MM.1S (cell line): ENCODE data around the gene DMBT1.

Experiments
- DNase-seq: peaks from one replicate; pipeline ENCODE4 v3.0.0-alpha.2; 2015
- H2AFZ ChIP-seq: fragments of 300-600 bp; sonication (generic); 2 replicates; pipeline ENCODE4 v1.6.0; 2016; ENCODE audit warnings: antibody characterized with exemption, low read length
- H3F3A ChIP-seq: fragments of 300-600 bp; sonication (generic); 2 replicates; pipeline ENCODE4 v1.6.1; 2016; ENCODE audit warnings: mild to moderate bottlenecking, antibody characterized with exemption, low read length, moderate library complexity, mixed read lengths; ENCODE audit not compliant: insufficient read depth
- H3K27ac ChIP-seq: fragments of 300-600 bp; sonication (generic); 2 replicates; pipeline ENCODE4 v1.5.1; 2016; ENCODE audit warnings: mild to moderate bottlenecking, low read length
- H3K27me3 ChIP-seq: fragments of 300-600 bp; sonication (generic); replicated peaks from 2 replicates; pipeline ENCODE4 v1.6.0; 2016; ENCODE audit warnings: low read length; ENCODE audit not compliant: insufficient read depth
- H3K36me3 ChIP-seq: fragments of 300-600 bp; sonication (generic); replicated peaks from 2 replicates; pipeline ENCODE4 v1.6.1; 2016; ENCODE audit warnings: mild to moderate bottlenecking, low read length, mixed read lengths; ENCODE audit not compliant: insufficient read depth
- H3K4me1 ChIP-seq: fragments of 300-600 bp; sonication (generic); 2 replicates; pipeline ENCODE4 v1.6.1; 2016; ENCODE audit warnings: low read length, mixed read lengths
- H3K4me2 ChIP-seq: fragments of 300-600 bp; sonication (generic); 2 replicates; pipeline ENCODE4 v1.6.0; 2016; ENCODE audit warnings: low read depth, low read length
- H3K4me3 ChIP-seq: fragments of 300-600 bp; sonication (generic); 2 replicates; pipeline ENCODE4 v1.5.1; 2016; ENCODE audit warnings: low read length, mixed read lengths
- H3K79me2 ChIP-seq: fragments of 300-600 bp; sonication (generic); 2 replicates; pipeline ENCODE4 v1.6.1; 2016; ENCODE audit warnings: mixed run types, low read length, mixed read lengths
- H3K9ac ChIP-seq: fragments of 300-600 bp; sonication (generic); 2 replicates; pipeline ENCODE4 v1.6.1; 2016; ENCODE audit warnings: low read length, mixed read lengths
- H3K9me2 ChIP-seq: fragments of 300-600 bp; sonication (generic); replicated peaks from 2 replicates; pipeline ENCODE4 v1.6.1; 2016; ENCODE audit warnings: mild to moderate bottlenecking, low read length, mixed read lengths; ENCODE audit not compliant: insufficient read depth
- H3K9me3 ChIP-seq: fragments of 300-600 bp; sonication (generic); replicated peaks from 2 replicates; pipeline ENCODE4 v1.6.1; 2016; ENCODE audit warnings: mild to moderate bottlenecking, low read length, mixed read lengths; ENCODE audit not compliant: insufficient read depth
- H4K20me1 ChIP-seq: fragments of 300-600 bp; sonication (generic); 2 replicates; pipeline ENCODE4 v1.6.1; 2016; ENCODE audit warnings: mild to moderate bottlenecking, low read length, moderate library complexity, mixed read lengths; ENCODE audit not compliant: insufficient read depth
- CTCF ChIP-seq: fragments of 300-600 bp; sonication (generic); IDR thresholded peaks from 2 replicates; pipeline ENCODE4 v1.5.1; 2016; ENCODE audit warnings: antibody characterized with exemption, low read length, mixed read lengths
- EZH2 ChIP-seq: fragments of 300-600 bp; sonication (generic); optimal IDR thresholded peaks from 2 replicates; pipeline ENCODE3; 2017; ENCODE audit warnings: low read depth, mild to moderate bottlenecking, antibody characterized with exemption, low read length, mixed read lengths
- EZH2phosphoT487 ChIP-seq: fragments of 300-600 bp; sonication (generic); IDR thresholded peaks from 2 replicates; pipeline ENCODE4 v1.6.1; 2018; ENCODE audit warnings: antibody characterized with exemption, low read length

DMBT1 gene

GRCh38 chr10:122570920-122571319 is 10.4 kb downstream of the DMBT1 start:
- TF ChIP-seq EZH2: no peak
- no peak for TF ChIP-seq EZH2phosphoT487
- no peak for TF ChIP-seq CTCF

GRCh38 chr10:122571892-122572291 is 11.3 kb downstream of the DMBT1 start:
- DNase-seq: no peak
- no peaks in the 10 kb centered on the region for H3K36me3 ChIP-seq
- H4K20me1 ChIP-seq: no peaks in the 10 kb centered on the region
- H3K4me2 ChIP-seq: no peak overlapping the region
- no peaks in the 10 kb centered on the region for H3K4me1 ChIP-seq
- TF ChIP-seq EZH2 (no peak), CTCF (no peak), EZH2phosphoT487 (no peak)
- no peaks in the 10 kb centered on the region for H3K27me3 ChIP-seq
- no peaks in the 10 kb centered on the region for H3K9me3 ChIP-seq
- H3K9ac ChIP-seq: no peak overlapping the region
- H2AFZ ChIP-seq: no peak overlapping the region
- no peaks in the 10 kb centered on the region for H3F3A ChIP-seq
- no peak overlapping the region for H3K4me3 ChIP-seq
- H3K9me2 ChIP-seq: no peaks in the 10 kb centered on the region
- H3K27ac ChIP-seq: no peak overlapping the region
- no peaks in the 10 kb centered on the region for H3K79me2 ChIP-seq

More at GRCh38 chr10:122570920-122571319, 10.4 kb downstream of the DMBT1 start:
- Histone ChIP-seq H3K27ac (no peak overlapping the region), H3K27me3 (no peaks in the 10 kb centered on the region), H2AFZ (no peak overlapping the region), H3K36me3 (no peaks in the 10 kb centered on the region), H3K9me2 (no peaks in the 10 kb centered on the region), H3F3A (no peaks in the 10 kb centered on the region), H3K9me3 (no peaks in the 10 kb centered on the region), H3K4me2 (no peak overlapping the region), H4K20me1 (no peaks in the 10 kb centered on the region), H3K9ac (no peak overlapping the region), H3K79me2 (no peaks in the 10 kb centered on the region), H3K4me1 (no peaks in the 10 kb centered on the region), H3K4me3 (no peak overlapping the region)
- DNase-seq: no peak

- TF ChIP-seq EZH2 (no peak), CTCF (no peak), EZH2phosphoT487 (no peak)
- Histone ChIP-seq H3F3A (no peaks in the 10 kb centered on the region), H3K9ac (no peak overlapping the region), H3K27ac (no peak overlapping the region), H3K9me3 (no peaks in the 10 kb centered on the region), H2AFZ (no peak overlapping the region), H3K4me2 (no peak overlapping the region), H3K79me2 (no peaks in the 10 kb centered on the region), H3K27me3 (no peaks in the 10 kb centered on the region), H3K4me1 (no peaks in the 10 kb centered on the region), H3K9me2 (no peaks in the 10 kb centered on the region), H3K36me3 (no peaks in the 10 kb centered on the region), H3K4me3 (no peak overlapping the region), H4K20me1 (no peaks in the 10 kb centered on the region)
- no peak for DNase-seq
These were observed 15.2 kb downstream of the DMBT1 start for GRCh38 chr10:122575776-122576175.
